Astrocyte (in vitro differentiated cells and primary cell): ENCODE results near the gene MZT1.

Source experiments
- EZH2 ChIP-seq: IDR thresholded peaks from 2 replicates; pipeline ENCODE4 v1.6.1; 2012; ENCODE audit warnings: mild to moderate bottlenecking, low read length, inconsistent platforms; ENCODE audit not compliant: insufficient read depth
- TF ChIP-seq, protein P1 (sequence below): IDR thresholded peaks from 2 replicates; pipeline ENCODE4 v1.5.1; 2011; ENCODE audit warnings: low read depth, mild to moderate bottlenecking, inconsistent platforms, low read length, moderate library complexity; ENCODE audit not compliant: insufficient read depth

DNA sequence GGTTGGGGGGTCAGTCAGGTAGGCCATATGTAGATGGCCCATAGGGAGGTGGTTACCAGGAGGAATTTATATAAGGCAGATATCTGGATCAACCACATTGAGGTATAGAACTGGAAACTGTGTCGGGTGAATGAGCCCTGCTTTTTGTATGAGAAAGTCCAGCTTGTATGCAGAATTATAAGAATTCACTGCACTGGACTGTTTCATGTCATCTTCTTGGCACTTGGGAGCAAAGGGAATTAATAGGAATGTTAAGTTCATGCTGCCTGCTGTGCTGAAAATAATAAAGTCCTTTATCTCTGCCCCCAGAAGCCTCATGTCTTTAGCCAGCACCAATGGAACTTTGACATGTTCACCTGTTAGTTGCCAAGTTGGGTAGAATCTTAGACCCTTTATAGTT lies 12.6 kb upstream of the MZT1 start:
- TF ChIP-seq, protein P1, sequence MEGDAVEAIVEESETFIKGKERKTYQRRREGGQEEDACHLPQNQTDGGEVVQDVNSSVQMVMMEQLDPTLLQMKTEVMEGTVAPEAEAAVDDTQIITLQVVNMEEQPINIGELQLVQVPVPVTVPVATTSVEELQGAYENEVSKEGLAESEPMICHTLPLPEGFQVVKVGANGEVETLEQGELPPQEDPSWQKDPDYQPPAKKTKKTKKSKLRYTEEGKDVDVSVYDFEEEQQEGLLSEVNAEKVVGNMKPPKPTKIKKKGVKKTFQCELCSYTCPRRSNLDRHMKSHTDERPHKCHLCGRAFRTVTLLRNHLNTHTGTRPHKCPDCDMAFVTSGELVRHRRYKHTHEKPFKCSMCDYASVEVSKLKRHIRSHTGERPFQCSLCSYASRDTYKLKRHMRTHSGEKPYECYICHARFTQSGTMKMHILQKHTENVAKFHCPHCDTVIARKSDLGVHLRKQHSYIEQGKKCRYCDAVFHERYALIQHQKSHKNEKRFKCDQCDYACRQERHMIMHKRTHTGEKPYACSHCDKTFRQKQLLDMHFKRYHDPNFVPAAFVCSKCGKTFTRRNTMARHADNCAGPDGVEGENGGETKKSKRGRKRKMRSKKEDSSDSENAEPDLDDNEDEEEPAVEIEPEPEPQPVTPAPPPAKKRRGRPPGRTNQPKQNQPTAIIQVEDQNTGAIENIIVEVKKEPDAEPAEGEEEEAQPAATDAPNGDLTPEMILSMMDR, result no peak
- no peak for TF ChIP-seq EZH2
